ENCODE measurements around the gene PLXNC1. TPM values are rescaled to one million over a fixed set of nuclear protein-coding genes. Genes with fewer than 3 reads are reported as not detected.
A peak's percentile ranks its signal among the peaks of the same experiment; 100 is the strongest.

Gene PLXNC1
- total and polyA plus RNA-seq, 4 experiments from 2014 or later = 2.9 to 27.6 (median 17.3) TPM

DNA sequence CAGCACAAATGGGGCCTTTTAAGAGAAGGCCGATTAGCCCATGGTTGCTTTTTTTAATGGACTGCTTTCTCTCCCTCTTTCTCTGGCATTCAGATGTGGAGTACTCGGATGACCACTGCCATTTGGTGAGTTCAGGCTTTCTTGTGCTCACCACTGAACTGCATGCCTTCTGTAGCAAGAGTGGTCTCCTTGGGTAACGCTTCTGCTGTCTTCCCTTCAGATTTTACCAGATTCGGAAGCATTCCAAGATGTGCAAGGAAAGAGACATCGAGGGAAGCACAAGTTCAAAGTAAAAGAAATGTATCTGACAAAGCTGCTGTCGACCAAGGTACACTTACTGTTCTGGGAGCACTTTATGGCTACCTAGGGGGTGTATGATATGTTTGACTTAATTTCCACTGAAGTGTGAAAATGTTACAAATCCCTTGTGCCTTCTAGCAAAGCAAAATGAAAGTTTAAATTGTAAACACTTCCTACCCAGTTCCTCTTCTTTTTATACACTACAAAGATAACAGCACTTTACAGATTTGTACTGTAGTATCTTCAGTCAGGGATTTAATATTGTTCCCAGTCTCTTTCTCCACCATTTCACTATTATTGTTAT lies 148.8 kb downstream of the PLXNC1 start:
- no peak for DNase-seq
- H3K27me3 Mint-ChIP-seq = no peaks in the 10 kb centered on the region
- POLR2A ChIA-PET (ENCODE audit: partially characterized antibody) = no interaction called here
- CTCF ChIA-PET (ENCODE audit: partially characterized antibody) = no interaction called here
- no peak overlapping the region for H3K27ac ChIP-seq (ENCODE audit: low read depth, low read length)
- no peaks in the 10 kb centered on the region for H3K27me3 ChIP-seq (ENCODE audit: insufficient read depth, low read length)
- peaks cover 65 to 75% of the 10 kb centered on the region in 2 donors for H3K36me3 Mint-ChIP-seq
- no peak overlapping the region for H3K4me3 Mint-ChIP-seq
- no peak overlapping the region for H3K4me3 ChIP-seq (ENCODE audit: low read length in 2 of 2)
- H3K9me3 Mint-ChIP-seq = no peaks in the 10 kb centered on the region
- H3K27ac Mint-ChIP-seq = peak overlapping the region in 2 of 7 donors; percentile 75 to 79
- no peaks in the 10 kb centered on the region for H3K4me1 ChIP-seq (ENCODE audit: insufficient read depth, low read length)
- no peaks in the 10 kb centered on the region for H3K9me3 ChIP-seq (ENCODE audit: control insufficient read depth in 1 of 2, low read length in 2 of 2)
- peaks cover 0 to 2% (median 0%) of the 10 kb centered on the region in 4 donors for H3K4me1 Mint-ChIP-seq
- H3K36me3 ChIP-seq (ENCODE audit: insufficient read depth, low read length) = peaks cover 16% of the 10 kb centered on the region
- intact Hi-C loops (cut with micrococcal nuclease) = no loop called here

DNA sequence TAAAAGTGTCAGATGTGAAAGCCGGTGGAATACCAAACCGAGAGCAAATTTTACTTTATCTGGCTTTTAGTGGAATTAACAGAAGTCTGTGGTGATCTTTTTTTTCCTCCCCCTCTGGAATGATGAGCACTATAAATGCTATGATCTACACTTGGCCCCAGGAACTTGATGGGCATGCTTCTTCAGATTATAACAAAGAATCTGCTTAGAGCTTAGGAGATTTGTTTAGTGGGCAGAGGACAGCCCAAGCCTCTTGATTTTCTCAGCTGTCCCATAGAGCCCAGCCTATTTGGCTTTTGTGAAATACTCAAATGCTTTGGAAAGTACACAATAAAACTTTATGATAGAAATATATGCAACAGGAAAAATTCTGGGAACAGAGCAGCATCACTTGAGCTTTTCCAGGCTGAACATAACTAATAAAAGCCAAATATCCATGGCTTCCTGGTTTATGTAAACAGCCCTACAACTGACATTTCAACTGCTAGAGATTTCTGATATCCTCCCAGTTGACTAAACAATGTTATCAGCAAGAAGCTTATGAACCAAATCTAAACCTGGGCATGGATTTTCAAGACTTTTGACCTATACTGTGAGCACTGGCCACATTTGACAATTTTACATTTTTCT lies 149.6 kb downstream of the PLXNC1 start:
- POLR2A ChIA-PET (ENCODE audit: partially characterized antibody) = no interaction called here
- intact Hi-C loops (cut with micrococcal nuclease) = no loop called here
- peaks cover 16% of the 10 kb centered on the region for H3K36me3 ChIP-seq (ENCODE audit: insufficient read depth, low read length)
- Mint-ChIP-seq H3K27ac (peak overlapping the region in 1 of 7 donors; percentile 30), H3K4me3 (no peak overlapping the region), H3K4me1 (peaks cover 0 to 2% (median 0%) of the 10 kb centered on the region in 4 donors), H3K9me3 (no peaks in the 10 kb centered on the region), H3K27me3 (no peaks in the 10 kb centered on the region), H3K36me3 (peaks cover 71 to 82% of the 10 kb centered on the region in 2 donors)
- no peak overlapping the region for H3K4me3 ChIP-seq (ENCODE audit: low read length in 2 of 2)
- H3K4me1 ChIP-seq (ENCODE audit: insufficient read depth, low read length) = no peaks in the 10 kb centered on the region
- H3K9me3 ChIP-seq (ENCODE audit: control insufficient read depth in 1 of 2, low read length in 2 of 2) = no peaks in the 10 kb centered on the region
- no peaks in the 10 kb centered on the region for H3K27me3 ChIP-seq (ENCODE audit: insufficient read depth, low read length)
- DNase-seq = no peak
- CTCF ChIA-PET (ENCODE audit: partially characterized antibody) = no interaction called here
- no peak overlapping the region for H3K27ac ChIP-seq (ENCODE audit: low read depth, low read length)

DNA sequence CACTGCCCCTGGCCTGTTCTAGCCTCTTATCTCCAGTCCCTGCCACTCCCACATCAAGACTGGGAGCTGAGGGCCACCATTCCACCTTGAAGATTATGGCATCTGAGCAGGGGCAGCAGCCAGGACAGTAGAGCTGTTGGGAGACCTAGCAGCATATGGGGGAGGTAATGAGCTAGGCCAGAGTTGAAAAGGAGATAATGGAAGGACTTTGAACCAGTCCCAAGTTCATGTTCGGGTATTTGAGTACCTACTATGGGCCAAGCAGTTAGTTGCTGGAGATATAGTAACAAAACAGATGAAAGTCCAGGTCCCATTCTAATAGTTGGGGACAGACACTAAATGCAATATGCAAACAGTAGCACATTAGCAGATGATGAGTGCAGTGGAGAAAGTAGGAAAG lies 151.5 kb downstream of the PLXNC1 start:
- Histone ChIP-seq H3K36me3 (ENCODE audit: insufficient read depth, low read length) (peaks cover 14% of the 10 kb centered on the region), H3K27me3 (ENCODE audit: insufficient read depth, low read length) (no peaks in the 10 kb centered on the region), H3K27ac (ENCODE audit: low read depth, low read length) (no peak overlapping the region), H3K4me1 (ENCODE audit: insufficient read depth, low read length) (no peaks in the 10 kb centered on the region), H3K4me3 (ENCODE audit: low read length in 2 of 2) (no peak overlapping the region), H3K9me3 (ENCODE audit: control insufficient read depth in 1 of 2, low read length in 2 of 2) (no peaks in the 10 kb centered on the region)
- no peak overlapping the region for H3K4me3 Mint-ChIP-seq
- ChIA-PET CTCF (ENCODE audit: partially characterized antibody) (no interaction called here), POLR2A (ENCODE audit: partially characterized antibody) (no interaction called here)
- H3K27me3 Mint-ChIP-seq = no peaks in the 10 kb centered on the region
- DNase-seq = no peak
- no peaks in the 10 kb centered on the region for H3K9me3 Mint-ChIP-seq
- H3K36me3 Mint-ChIP-seq = peaks cover 74 to 86% of the 10 kb centered on the region in 2 donors
- intact Hi-C loops (cut with micrococcal nuclease) = no loop called here
- peak overlapping the region in 4 of 7 donors; percentile 12 to 67 (median 32) for H3K27ac Mint-ChIP-seq
- H3K4me1 Mint-ChIP-seq = peaks cover 4 to 6% (median 5%) of the 10 kb centered on the region in 4 donors

DNA sequence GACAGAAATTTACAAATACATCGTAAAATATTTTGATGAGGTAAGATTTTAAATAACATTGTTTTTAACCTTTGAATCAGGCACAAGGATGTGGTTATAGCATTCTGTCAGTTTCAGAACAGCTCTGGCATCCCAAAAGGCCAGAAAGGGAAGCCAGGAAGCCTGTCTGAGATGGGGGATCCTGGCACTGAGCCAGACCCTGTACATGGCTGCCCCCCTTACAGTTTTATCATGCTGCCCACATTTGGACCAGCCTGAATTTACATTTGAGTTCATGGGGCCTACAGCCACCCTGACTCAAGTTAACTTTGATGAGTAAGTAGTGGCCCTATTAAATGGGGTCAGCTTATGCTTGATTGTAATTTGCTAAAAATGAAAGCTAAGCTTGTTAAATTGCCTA lies 155.6 kb downstream of the PLXNC1 start:
- Histone ChIP-seq H3K27ac (ENCODE audit: low read depth, low read length) (no peak overlapping the region), H3K36me3 (ENCODE audit: insufficient read depth, low read length) (no peaks in the 10 kb centered on the region), H3K4me3 (ENCODE audit: low read length in 2 of 2) (no peak overlapping the region), H3K9me3 (ENCODE audit: control insufficient read depth in 1 of 2, low read length in 2 of 2) (no peaks in the 10 kb centered on the region), H3K27me3 (ENCODE audit: insufficient read depth, low read length) (no peaks in the 10 kb centered on the region), H3K4me1 (ENCODE audit: insufficient read depth, low read length) (no peaks in the 10 kb centered on the region)
- intact Hi-C loops (cut with micrococcal nuclease) = no loop called here
- Mint-ChIP-seq H3K27ac (no peak overlapping the region), H3K36me3 (peaks cover 70 to 74% of the 10 kb centered on the region in 2 donors), H3K27me3 (no peaks in the 10 kb centered on the region), H3K4me1 (peaks cover 8 to 21% (median 14%) of the 10 kb centered on the region in 4 donors), H3K4me3 (no peak overlapping the region), H3K9me3 (no peaks in the 10 kb centered on the region)
- no peak for DNase-seq
- ChIA-PET POLR2A (ENCODE audit: partially characterized antibody) (no interaction called here), CTCF (ENCODE audit: partially characterized antibody) (no interaction called here)

DNA sequence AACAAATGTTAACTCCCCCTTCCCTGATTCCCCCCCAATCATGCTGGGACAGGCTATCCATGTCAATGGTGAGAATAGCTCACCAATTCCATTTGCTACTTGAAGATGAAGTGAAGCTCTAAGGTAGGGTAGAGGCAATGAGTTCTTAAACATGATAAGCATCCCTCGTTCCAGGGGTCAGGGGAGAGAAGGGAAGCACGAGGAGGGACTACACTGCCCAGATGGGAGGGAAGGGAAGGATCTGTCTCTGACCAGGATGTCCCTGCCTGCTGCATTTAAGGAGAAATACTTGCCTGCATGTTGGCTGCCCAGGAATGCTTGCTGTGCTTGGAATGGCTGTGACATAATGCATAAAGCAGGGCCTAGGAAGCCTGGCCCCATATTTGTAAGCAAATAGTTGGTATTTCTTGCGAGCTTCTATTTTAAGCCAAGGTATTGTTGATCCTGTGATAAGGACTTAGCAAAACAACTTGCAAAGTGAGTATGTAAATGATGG lies 156.2 kb downstream of the PLXNC1 start:
- intact Hi-C loops (cut with micrococcal nuclease) = no loop called here
- Mint-ChIP-seq H3K27me3 (no peaks in the 10 kb centered on the region), H3K36me3 (peaks cover 67 to 75% of the 10 kb centered on the region in 2 donors), H3K4me1 (peaks cover 8 to 21% (median 14%) of the 10 kb centered on the region in 4 donors), H3K4me3 (no peak overlapping the region), H3K9me3 (no peaks in the 10 kb centered on the region), H3K27ac (peak overlapping the region in 1 of 7 donors; percentile 52)
- Histone ChIP-seq H3K27me3 (ENCODE audit: insufficient read depth, low read length) (no peaks in the 10 kb centered on the region), H3K36me3 (ENCODE audit: insufficient read depth, low read length) (no peaks in the 10 kb centered on the region), H3K4me3 (ENCODE audit: low read length in 2 of 2) (no peak overlapping the region), H3K27ac (ENCODE audit: low read depth, low read length) (no peak overlapping the region), H3K9me3 (ENCODE audit: control insufficient read depth in 1 of 2, low read length in 2 of 2) (no peaks in the 10 kb centered on the region), H3K4me1 (ENCODE audit: insufficient read depth, low read length) (no peaks in the 10 kb centered on the region)
- ChIA-PET CTCF (ENCODE audit: partially characterized antibody) (no interaction called here), POLR2A (ENCODE audit: partially characterized antibody) (no interaction called here)
- no peak for DNase-seq

DNA sequence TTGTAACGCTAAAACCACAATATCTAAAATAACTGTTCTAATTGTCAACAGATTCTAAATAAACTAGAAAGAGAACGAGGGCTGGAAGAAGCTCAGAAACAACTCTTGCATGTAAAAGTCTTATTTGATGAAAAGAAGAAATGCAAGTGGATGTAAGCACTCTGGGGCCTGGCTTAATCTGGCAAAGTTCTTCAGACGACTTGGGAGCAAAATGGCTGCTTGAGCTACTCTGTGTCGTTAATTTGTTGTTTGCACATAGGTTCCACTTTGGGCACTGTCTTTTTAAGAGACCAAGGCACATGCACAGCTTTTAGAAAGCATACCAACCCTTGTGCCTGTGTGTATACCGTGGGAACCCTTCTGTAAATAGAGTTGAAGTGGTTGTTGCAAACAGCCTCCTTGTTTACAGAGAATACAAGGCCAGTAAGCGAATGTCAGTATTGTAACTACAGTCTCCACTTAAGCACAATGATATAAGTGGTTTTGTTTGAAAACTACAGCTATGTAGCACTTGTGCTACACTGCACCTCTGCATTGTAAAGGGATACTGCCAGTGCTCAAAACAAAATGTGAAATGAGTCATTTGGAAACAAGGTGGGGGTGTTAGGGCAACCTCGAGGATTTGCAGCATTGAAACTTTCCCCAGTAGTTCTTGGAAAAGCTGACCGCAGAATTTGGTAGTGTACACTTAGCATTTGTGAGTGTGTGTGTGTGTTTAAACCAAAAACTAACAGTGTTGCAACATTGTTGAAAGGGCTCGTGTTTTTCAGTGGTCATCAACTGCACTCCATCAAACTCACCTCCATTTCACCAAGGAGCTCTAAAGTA lies 157.0 kb downstream of the PLXNC1 start:
- no peaks in the 10 kb centered on the region for H3K27me3 Mint-ChIP-seq
- intact Hi-C loops (cut with micrococcal nuclease) = no loop called here
- peaks cover 62 to 68% of the 10 kb centered on the region in 2 donors for H3K36me3 Mint-ChIP-seq
- H3K36me3 ChIP-seq (ENCODE audit: insufficient read depth, low read length) = no peaks in the 10 kb centered on the region
- ChIA-PET CTCF (ENCODE audit: partially characterized antibody) (no interaction called here), POLR2A (ENCODE audit: partially characterized antibody) (no interaction called here)
- H3K9me3 Mint-ChIP-seq = no peaks in the 10 kb centered on the region
- H3K27me3 ChIP-seq (ENCODE audit: insufficient read depth, low read length) = no peaks in the 10 kb centered on the region
- H3K27ac Mint-ChIP-seq = peak overlapping the region in 2 of 7 donors; percentile 47 to 53
- no peak for DNase-seq
- H3K4me1 Mint-ChIP-seq = peaks cover 8 to 21% (median 14%) of the 10 kb centered on the region in 4 donors
- no peaks in the 10 kb centered on the region for H3K4me1 ChIP-seq (ENCODE audit: insufficient read depth, low read length)
- no peak overlapping the region for H3K27ac ChIP-seq (ENCODE audit: low read depth, low read length)
- no peak overlapping the region for H3K4me3 ChIP-seq (ENCODE audit: low read length in 2 of 2)
- H3K9me3 ChIP-seq (ENCODE audit: control insufficient read depth in 1 of 2, low read length in 2 of 2) = no peaks in the 10 kb centered on the region
- H3K4me3 Mint-ChIP-seq = no peak overlapping the region

DNA sequence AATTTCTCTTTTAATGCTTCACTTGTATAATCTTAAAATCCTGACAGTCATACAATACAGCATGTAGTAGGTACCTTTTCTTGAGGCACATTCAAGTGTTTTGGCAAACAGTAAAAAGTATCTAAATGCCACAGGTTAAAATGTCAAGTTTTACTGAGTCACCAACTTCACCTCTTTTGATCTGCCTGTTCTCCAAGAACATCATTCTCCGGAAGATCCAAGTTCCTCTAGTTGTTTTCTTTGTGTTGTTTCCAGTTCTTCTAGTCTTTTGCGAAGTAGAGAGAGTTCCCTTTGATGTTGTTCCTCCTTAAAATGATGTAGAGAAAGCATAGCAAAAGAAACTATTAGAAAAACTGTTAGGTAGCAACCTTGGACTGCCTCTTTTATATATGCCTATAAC lies 160.2 kb downstream of the PLXNC1 start:
- intact Hi-C loops (cut with micrococcal nuclease) = no loop called here
- H3K27me3 ChIP-seq (ENCODE audit: insufficient read depth, low read length) = no peaks in the 10 kb centered on the region
- no peak overlapping the region for H3K27ac ChIP-seq (ENCODE audit: low read depth, low read length)
- Mint-ChIP-seq H3K9me3 (no peaks in the 10 kb centered on the region), H3K4me1 (peaks cover 8 to 21% (median 14%) of the 10 kb centered on the region in 4 donors), H3K36me3 (peaks cover 47 to 49% of the 10 kb centered on the region in 2 donors), H3K27me3 (no peaks in the 10 kb centered on the region), H3K4me3 (no peak overlapping the region), H3K27ac (peak overlapping the region in 1 of 7 donors; percentile 69)
- ChIA-PET POLR2A (ENCODE audit: partially characterized antibody) (no interaction called here), CTCF (ENCODE audit: partially characterized antibody) (no interaction called here)
- H3K9me3 ChIP-seq (ENCODE audit: control insufficient read depth in 1 of 2, low read length in 2 of 2) = no peaks in the 10 kb centered on the region
- no peak for DNase-seq
- H3K4me1 ChIP-seq (ENCODE audit: insufficient read depth, low read length) = no peaks in the 10 kb centered on the region
- H3K36me3 ChIP-seq (ENCODE audit: insufficient read depth, low read length) = no peaks in the 10 kb centered on the region
- H3K4me3 ChIP-seq (ENCODE audit: low read length in 2 of 2) = no peak overlapping the region
